Measurements from ENCODE around the gene SHISA9. TPM values are rescaled to one million over a fixed set of nuclear protein-coding genes. Genes with fewer than 3 reads are reported as not detected.

The SHISA9 gene
- total and polyA plus RNA-seq, 2 donors = 0.05 to 0.07 TPM

DNA sequence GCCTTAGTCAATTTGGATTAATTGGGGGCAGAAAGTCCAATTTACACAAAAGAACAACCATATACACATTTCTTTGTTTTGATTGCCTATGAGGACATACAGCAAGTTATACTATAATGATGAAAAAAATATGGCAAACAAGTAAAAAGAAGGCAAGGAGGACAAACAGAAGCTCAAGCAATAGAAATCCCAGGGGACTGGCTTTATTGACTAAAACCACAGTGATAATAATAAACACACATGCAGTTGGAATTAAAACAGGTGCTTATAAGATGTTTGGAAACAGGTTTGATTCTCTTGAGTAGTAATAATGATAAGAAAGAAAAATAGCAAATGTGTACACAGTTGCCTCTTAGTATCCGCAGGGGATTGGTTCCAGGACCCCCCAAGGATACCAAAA is 176.4 kb downstream of the SHISA9 start:
- Histone ChIP-seq H3K27ac (ENCODE audit: low read depth in 1 of 2, low read length in 1 of 2) (no peak overlapping the region), H3K27me3 (ENCODE audit: control insufficient read depth in 2 of 2, insufficient read depth in 1 of 2, low read length in 1 of 2) (no peaks in the 10 kb centered on the region), H3K4me3 (ENCODE audit: low read length in 2 of 2) (no peak overlapping the region), H3K4me1 (ENCODE audit: control insufficient read depth in 2 of 2, insufficient read depth in 2 of 2, low read length in 2 of 2) (no peaks in the 10 kb centered on the region), H3K9me3 (ENCODE audit: control insufficient read depth in 2 of 2, insufficient read depth in 1 of 2, low read length in 1 of 2) (no peaks in the 10 kb centered on the region), H3K36me3 (ENCODE audit: control insufficient read depth in 2 of 2, insufficient read depth in 2 of 2, low read length in 1 of 2) (no peaks in the 10 kb centered on the region)
- WGBS = 85% methylated on average over 1 of the region's 1 CpG
- no peak for DNase-seq (ENCODE audit: low read depth in 6 of 9, low spot score in 9 of 9)

DNA sequence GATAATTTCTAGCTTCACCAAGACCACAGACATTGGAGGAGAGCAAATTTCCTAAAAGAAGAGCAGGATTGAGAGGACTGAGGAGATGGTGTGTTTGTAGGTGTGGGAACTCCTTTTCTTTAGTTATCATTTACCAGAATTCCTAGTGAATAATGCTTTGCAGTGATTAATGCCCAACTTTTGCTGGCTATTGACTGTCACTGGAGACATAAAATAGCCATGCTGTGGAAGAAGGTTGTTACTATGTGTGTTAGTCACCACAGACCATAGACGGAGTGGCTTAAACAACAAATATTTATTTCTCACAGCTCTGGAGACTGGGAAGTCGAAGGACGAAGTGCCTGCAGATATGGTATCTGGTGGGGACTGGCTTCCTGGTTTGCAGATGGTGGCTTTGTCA is 179.1 kb downstream of the SHISA9 start:
- H3K27ac ChIP-seq (ENCODE audit: low read depth in 1 of 2, low read length in 1 of 2) = no peak overlapping the region
- no peak for DNase-seq (ENCODE audit: low read depth in 6 of 9, low spot score in 9 of 9)
- no peaks in the 10 kb centered on the region for H3K36me3 ChIP-seq (ENCODE audit: control insufficient read depth in 2 of 2, insufficient read depth in 2 of 2, low read length in 1 of 2)
- no peak overlapping the region for H3K4me3 ChIP-seq (ENCODE audit: low read length in 2 of 2)
- H3K27me3 ChIP-seq (ENCODE audit: control insufficient read depth in 2 of 2, insufficient read depth in 1 of 2, low read length in 1 of 2) = no peaks in the 10 kb centered on the region
- H3K9me3 ChIP-seq (ENCODE audit: control insufficient read depth in 2 of 2, insufficient read depth in 1 of 2, low read length in 1 of 2) = no peaks in the 10 kb centered on the region
- no peaks in the 10 kb centered on the region for H3K4me1 ChIP-seq (ENCODE audit: control insufficient read depth in 2 of 2, insufficient read depth in 2 of 2, low read length in 2 of 2)
- WGBS = 91% methylated on average over 3 of the region's 3 CpGs

DNA sequence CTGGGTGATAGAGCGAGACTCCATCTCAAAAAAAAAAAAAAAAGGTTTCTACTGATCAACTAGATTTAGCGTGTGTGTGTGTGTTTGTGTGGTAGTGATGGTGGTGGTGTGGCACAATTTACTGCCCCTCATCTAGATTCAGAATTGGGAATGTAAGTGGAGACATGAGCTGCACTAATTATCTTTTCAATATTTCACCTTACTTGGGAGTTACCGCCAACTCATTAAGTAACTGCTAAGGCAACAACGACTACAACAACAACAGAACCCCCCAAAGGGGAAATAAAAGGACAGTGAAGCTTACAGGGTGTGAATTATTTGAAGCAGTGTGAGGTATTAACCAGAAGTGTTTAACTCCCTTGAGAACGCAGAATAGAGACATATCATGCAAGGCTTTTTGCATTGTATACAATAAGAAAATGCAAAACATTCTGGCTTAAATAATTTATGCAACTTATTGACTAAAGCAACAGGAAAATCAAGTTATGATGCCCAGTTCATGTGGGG is 180.5 kb downstream of the SHISA9 start:
- WGBS = 91% methylated on average over 5 of the region's 5 CpGs
- no peaks in the 10 kb centered on the region for H3K9me3 ChIP-seq (ENCODE audit: control insufficient read depth in 2 of 2, insufficient read depth in 1 of 2, low read length in 1 of 2)
- no peaks in the 10 kb centered on the region for H3K4me1 ChIP-seq (ENCODE audit: control insufficient read depth in 2 of 2, insufficient read depth in 2 of 2, low read length in 2 of 2)
- no peaks in the 10 kb centered on the region for H3K27me3 ChIP-seq (ENCODE audit: control insufficient read depth in 2 of 2, insufficient read depth in 1 of 2, low read length in 1 of 2)
- no peaks in the 10 kb centered on the region for H3K36me3 ChIP-seq (ENCODE audit: control insufficient read depth in 2 of 2, insufficient read depth in 2 of 2, low read length in 1 of 2)
- H3K27ac ChIP-seq (ENCODE audit: low read depth in 1 of 2, low read length in 1 of 2) = no peak overlapping the region
- DNase-seq (ENCODE audit: low read depth in 6 of 9, low spot score in 9 of 9) = no peak
- no peak overlapping the region for H3K4me3 ChIP-seq (ENCODE audit: low read length in 2 of 2)

DNA sequence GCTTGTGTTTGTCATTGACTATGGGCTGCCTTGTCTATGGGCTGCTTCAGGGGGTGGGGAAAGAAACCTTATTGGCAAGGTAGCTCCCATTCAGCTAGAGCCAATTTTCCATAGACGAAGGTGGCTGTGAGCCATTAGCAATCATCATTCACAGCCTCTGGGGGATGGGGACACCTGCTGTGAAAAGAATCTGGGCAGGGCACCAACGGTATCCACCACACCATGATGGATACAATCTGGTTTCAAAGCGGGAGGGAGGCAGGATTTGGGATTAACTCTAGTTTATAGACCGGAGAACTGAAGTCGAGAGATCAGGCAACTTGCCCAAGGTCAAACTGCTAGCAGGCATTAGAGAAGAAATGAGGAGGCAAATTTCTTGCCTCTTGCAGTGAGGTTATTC is 182.3 kb downstream of the SHISA9 start:
- H3K27me3 ChIP-seq (ENCODE audit: control insufficient read depth in 2 of 2, insufficient read depth in 1 of 2, low read length in 1 of 2) = no peaks in the 10 kb centered on the region
- DNase-seq (ENCODE audit: low read depth in 6 of 9, low spot score in 9 of 9) = no peak
- no peaks in the 10 kb centered on the region for H3K9me3 ChIP-seq (ENCODE audit: control insufficient read depth in 2 of 2, insufficient read depth in 1 of 2, low read length in 1 of 2)
- H3K4me1 ChIP-seq (ENCODE audit: control insufficient read depth in 2 of 2, insufficient read depth in 2 of 2, low read length in 2 of 2) = no peaks in the 10 kb centered on the region
- H3K36me3 ChIP-seq (ENCODE audit: control insufficient read depth in 2 of 2, insufficient read depth in 2 of 2, low read length in 1 of 2) = no peaks in the 10 kb centered on the region
- no peak overlapping the region for H3K4me3 ChIP-seq (ENCODE audit: low read length in 2 of 2)
- WGBS = 75% methylated on average over 5 of the region's 5 CpGs
- no peak overlapping the region for H3K27ac ChIP-seq (ENCODE audit: low read depth in 1 of 2, low read length in 1 of 2)

DNA sequence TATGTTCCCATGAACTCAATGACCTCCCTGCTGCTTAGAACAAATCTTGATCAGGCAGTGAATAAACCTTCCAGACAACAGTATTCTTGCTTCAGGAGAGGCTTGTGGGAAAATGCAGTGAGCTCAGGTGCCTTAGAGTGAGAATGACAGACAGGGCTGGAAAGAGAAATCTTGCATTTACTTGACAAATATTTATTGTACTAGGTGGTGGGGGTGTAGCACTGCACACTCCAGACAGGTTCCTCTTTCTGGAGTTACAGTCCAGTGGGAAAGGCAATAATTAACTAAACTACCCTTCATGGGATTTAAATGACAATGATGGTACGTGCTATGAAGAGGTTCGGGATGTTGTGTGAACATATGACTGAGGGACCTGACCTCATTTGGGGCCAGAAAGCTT is 182.9 kb downstream of the SHISA9 start:
- Histone ChIP-seq H3K4me1 (ENCODE audit: control insufficient read depth in 2 of 2, insufficient read depth in 2 of 2, low read length in 2 of 2) (no peaks in the 10 kb centered on the region), H3K36me3 (ENCODE audit: control insufficient read depth in 2 of 2, insufficient read depth in 2 of 2, low read length in 1 of 2) (no peaks in the 10 kb centered on the region), H3K4me3 (ENCODE audit: low read length in 2 of 2) (no peak overlapping the region), H3K27me3 (ENCODE audit: control insufficient read depth in 2 of 2, insufficient read depth in 1 of 2, low read length in 1 of 2) (no peaks in the 10 kb centered on the region), H3K27ac (ENCODE audit: low read depth in 1 of 2, low read length in 1 of 2) (no peak overlapping the region), H3K9me3 (ENCODE audit: control insufficient read depth in 2 of 2, insufficient read depth in 1 of 2, low read length in 1 of 2) (no peaks in the 10 kb centered on the region)
- no peak for DNase-seq (ENCODE audit: low read depth in 6 of 9, low spot score in 9 of 9)
- 90% methylated on average over 2 of the region's 2 CpGs for WGBS

DNA sequence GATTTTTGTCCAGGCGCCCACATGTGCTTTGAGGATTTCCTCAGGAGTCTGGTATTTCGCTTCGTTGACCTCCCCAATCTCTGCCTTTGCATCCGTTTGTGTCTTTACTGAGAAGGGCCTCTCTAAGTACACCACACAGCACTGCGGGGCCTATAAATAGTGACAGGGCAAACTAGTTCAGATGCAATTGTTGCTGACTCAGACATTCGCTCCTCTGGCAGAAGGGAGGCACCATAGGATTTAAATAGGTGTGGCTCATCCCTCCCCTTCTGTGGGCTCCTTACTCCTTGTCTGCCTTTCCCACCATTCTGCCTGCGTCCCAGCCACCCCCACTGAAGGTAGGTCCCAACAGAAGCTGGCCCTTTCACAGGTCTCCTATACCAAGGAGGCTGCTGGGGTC is 192.3 kb downstream of the SHISA9 start:
- no peaks in the 10 kb centered on the region for H3K27me3 ChIP-seq (ENCODE audit: control insufficient read depth in 2 of 2, insufficient read depth in 1 of 2, low read length in 1 of 2)
- H3K4me1 ChIP-seq (ENCODE audit: control insufficient read depth in 2 of 2, insufficient read depth in 2 of 2, low read length in 2 of 2) = no peaks in the 10 kb centered on the region
- H3K4me3 ChIP-seq (ENCODE audit: low read length in 2 of 2) = no peak overlapping the region
- H3K36me3 ChIP-seq (ENCODE audit: control insufficient read depth in 2 of 2, insufficient read depth in 2 of 2, low read length in 1 of 2) = no peaks in the 10 kb centered on the region
- H3K27ac ChIP-seq (ENCODE audit: low read depth in 1 of 2, low read length in 1 of 2) = no peak overlapping the region
- no peak for DNase-seq (ENCODE audit: low read depth in 6 of 9, low spot score in 9 of 9)
- peaks cover 0 to 2% of the 10 kb centered on the region in 2 donors for H3K9me3 ChIP-seq (ENCODE audit: control insufficient read depth in 2 of 2, insufficient read depth in 1 of 2, low read length in 1 of 2)
- 69% methylated on average over 7 of the region's 7 CpGs for WGBS

DNA sequence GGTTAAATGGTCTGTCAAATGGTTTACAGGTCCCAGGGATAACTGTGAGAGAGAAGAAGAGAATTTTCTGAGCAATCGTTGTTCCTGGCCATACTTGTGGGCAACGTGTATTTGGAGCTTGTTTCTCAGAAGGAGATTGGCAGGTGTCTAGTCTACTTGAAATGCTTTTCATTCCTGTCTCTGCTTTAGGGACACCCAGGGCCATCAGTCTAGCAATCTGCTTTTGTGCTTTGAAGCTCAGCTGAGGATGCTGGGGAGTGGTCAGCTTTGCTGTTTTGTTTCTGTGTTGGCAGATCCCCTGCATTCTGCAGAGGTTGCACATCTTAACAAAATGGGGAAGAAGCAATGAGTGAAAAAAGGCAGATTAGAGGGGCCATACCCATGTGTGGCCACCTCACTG is 193.7 kb downstream of the SHISA9 start:
- no peaks in the 10 kb centered on the region for H3K27me3 ChIP-seq (ENCODE audit: control insufficient read depth in 2 of 2, insufficient read depth in 1 of 2, low read length in 1 of 2)
- DNase-seq (ENCODE audit: low read depth in 6 of 9, low spot score in 9 of 9) = no peak
- no peak overlapping the region for H3K27ac ChIP-seq (ENCODE audit: low read depth in 1 of 2, low read length in 1 of 2)
- H3K9me3 ChIP-seq (ENCODE audit: control insufficient read depth in 2 of 2, insufficient read depth in 1 of 2, low read length in 1 of 2) = peaks cover 0 to 2% of the 10 kb centered on the region in 2 donors
- H3K4me1 ChIP-seq (ENCODE audit: control insufficient read depth in 2 of 2, insufficient read depth in 2 of 2, low read length in 2 of 2) = no peaks in the 10 kb centered on the region
- H3K36me3 ChIP-seq (ENCODE audit: control insufficient read depth in 2 of 2, insufficient read depth in 2 of 2, low read length in 1 of 2) = no peaks in the 10 kb centered on the region
- 91% methylated on average over 2 of the region's 2 CpGs for WGBS
- H3K4me3 ChIP-seq (ENCODE audit: low read length in 2 of 2) = no peak overlapping the region

DNA sequence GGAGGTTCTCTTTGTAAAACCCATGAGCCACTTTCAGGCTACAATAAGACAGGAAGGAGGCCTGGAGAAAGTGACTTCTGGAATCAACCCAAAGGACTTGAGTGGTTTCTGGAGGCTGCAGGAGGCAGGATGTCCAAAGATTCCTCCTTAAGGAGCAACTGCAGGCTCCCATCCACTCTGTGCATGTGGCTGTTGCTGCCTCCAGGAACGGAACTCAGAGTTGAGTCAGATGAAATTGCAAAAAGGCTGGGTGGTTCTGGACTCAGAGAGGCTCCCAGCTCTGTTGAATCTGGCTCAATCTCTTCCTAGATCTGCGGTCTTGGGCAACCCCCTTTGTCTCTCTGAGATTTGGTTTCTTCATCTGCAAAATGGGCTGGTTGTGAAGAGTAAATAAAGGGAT is 197.1 kb downstream of the SHISA9 start:
- H3K36me3 ChIP-seq (ENCODE audit: control insufficient read depth in 2 of 2, insufficient read depth in 2 of 2, low read length in 1 of 2) = no peaks in the 10 kb centered on the region
- H3K4me1 ChIP-seq (ENCODE audit: control insufficient read depth in 2 of 2, insufficient read depth in 2 of 2, low read length in 2 of 2) = no peaks in the 10 kb centered on the region
- H3K4me3 ChIP-seq (ENCODE audit: low read length in 2 of 2) = no peak overlapping the region
- no peaks in the 10 kb centered on the region for H3K27me3 ChIP-seq (ENCODE audit: control insufficient read depth in 2 of 2, insufficient read depth in 1 of 2, low read length in 1 of 2)
- no peak overlapping the region for H3K27ac ChIP-seq (ENCODE audit: low read depth in 1 of 2, low read length in 1 of 2)
- H3K9me3 ChIP-seq (ENCODE audit: control insufficient read depth in 2 of 2, insufficient read depth in 1 of 2, low read length in 1 of 2) = no peaks in the 10 kb centered on the region
- no peak for DNase-seq (ENCODE audit: low read depth in 6 of 9, low spot score in 9 of 9)
- 87% methylated on average over 2 of the region's 2 CpGs for WGBS

DNA sequence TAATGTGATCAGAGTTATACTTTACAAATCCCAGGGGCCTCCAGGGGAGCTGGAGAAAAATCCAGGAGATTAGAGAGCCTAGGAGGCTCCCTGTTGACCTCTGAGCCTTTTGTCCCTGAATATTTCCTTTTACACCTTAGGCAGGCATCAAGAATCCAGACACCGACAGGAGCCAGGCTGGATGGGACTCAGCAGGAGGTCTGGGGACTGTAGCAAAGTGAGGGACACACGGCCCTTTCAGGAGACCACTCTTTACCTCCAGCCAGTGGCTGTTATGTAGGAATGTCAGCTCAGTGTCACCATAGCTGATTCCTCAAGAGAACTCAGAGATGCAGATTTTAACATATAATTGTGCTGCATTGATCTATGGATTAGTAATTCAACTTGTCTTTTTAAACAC is 198.4 kb downstream of the SHISA9 start:
- 14% methylated on average over 2 of the region's 2 CpGs for WGBS
- Histone ChIP-seq H3K27me3 (ENCODE audit: control insufficient read depth in 2 of 2, insufficient read depth in 1 of 2, low read length in 1 of 2) (no peaks in the 10 kb centered on the region), H3K4me1 (ENCODE audit: control insufficient read depth in 2 of 2, insufficient read depth in 2 of 2, low read length in 2 of 2) (no peaks in the 10 kb centered on the region), H3K4me3 (ENCODE audit: low read length in 2 of 2) (no peak overlapping the region), H3K36me3 (ENCODE audit: control insufficient read depth in 2 of 2, insufficient read depth in 2 of 2, low read length in 1 of 2) (no peaks in the 10 kb centered on the region), H3K27ac (ENCODE audit: low read depth in 1 of 2, low read length in 1 of 2) (no peak overlapping the region), H3K9me3 (ENCODE audit: control insufficient read depth in 2 of 2, insufficient read depth in 1 of 2, low read length in 1 of 2) (no peaks in the 10 kb centered on the region)
- DNase-seq (ENCODE audit: low read depth in 6 of 9, low spot score in 9 of 9) = no peak

DNA sequence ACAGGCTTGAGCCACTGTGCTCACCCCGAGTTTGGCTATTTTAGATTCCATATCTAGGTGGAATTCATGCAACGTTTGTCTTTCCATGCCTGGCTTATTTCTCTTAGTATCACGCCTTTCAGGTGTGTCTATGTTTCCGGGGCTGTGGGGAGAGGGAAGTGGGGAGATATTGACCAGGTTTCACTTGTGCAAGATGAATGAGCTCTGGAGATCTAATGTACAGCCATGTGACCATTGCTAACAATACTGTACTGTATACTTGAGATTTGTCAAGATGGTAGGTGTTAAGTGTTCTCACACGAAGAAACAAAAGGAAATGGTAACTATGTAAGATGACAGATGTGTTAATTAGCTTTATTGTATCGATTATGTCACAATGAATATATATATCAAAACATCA is 199.6 kb downstream of the SHISA9 start:
- DNase-seq (ENCODE audit: low read depth in 6 of 9, low spot score in 9 of 9) = no peak
- no peaks in the 10 kb centered on the region for H3K36me3 ChIP-seq (ENCODE audit: control insufficient read depth in 2 of 2, insufficient read depth in 2 of 2, low read length in 1 of 2)
- WGBS = 90% methylated on average over 6 of the region's 6 CpGs
- H3K27me3 ChIP-seq (ENCODE audit: control insufficient read depth in 2 of 2, insufficient read depth in 1 of 2, low read length in 1 of 2) = no peaks in the 10 kb centered on the region
- H3K4me1 ChIP-seq (ENCODE audit: control insufficient read depth in 2 of 2, insufficient read depth in 2 of 2, low read length in 2 of 2) = no peaks in the 10 kb centered on the region
- no peak overlapping the region for H3K27ac ChIP-seq (ENCODE audit: low read depth in 1 of 2, low read length in 1 of 2)
- H3K9me3 ChIP-seq (ENCODE audit: control insufficient read depth in 2 of 2, insufficient read depth in 1 of 2, low read length in 1 of 2) = peaks cover 0 to 6% of the 10 kb centered on the region in 2 donors
- no peak overlapping the region for H3K4me3 ChIP-seq (ENCODE audit: low read length in 2 of 2)

Measured in thymus (tissue), 11 donors.